HG02623 (cell line): ENCODE measurements around the gene PLXNA4.

ENCODE experiments used
- ATAC-seq: cut with Tn5 transposase; IDR thresholded peaks from one replicate; pipeline ENCODE4 v1.9.1; 2021; ENCODE audit warnings: moderate library complexity; ENCODE audit not compliant: unreplicated experiment

The PLXNA4 gene

GRCh38 chr7:132423594-132424200 lies 152.6 kb downstream of the PLXNA4 start:
- ATAC-seq: no peak

- no peak for ATAC-seq
Measured at GRCh38 chr7:132422502-132423111, 153.7 kb downstream of the PLXNA4 start.

- ATAC-seq: no peak
Measured at GRCh38 chr7:132420527-132420926, 155.7 kb downstream of the PLXNA4 start.

GRCh38 chr7:132419542-132419941 lies 156.7 kb downstream of the PLXNA4 start:
- ATAC-seq: no peak

- no peak for ATAC-seq
Measured at GRCh38 chr7:132418840-132419239, 157.4 kb downstream of the PLXNA4 start.

GRCh38 chr7:132417103-132417906 lies 159.0 kb downstream of the PLXNA4 start:
- no peak for ATAC-seq

- no peak for ATAC-seq
Measured at GRCh38 chr7:132416395-132416794, 159.9 kb downstream of the PLXNA4 start.

GRCh38 chr7:132415259-132415658 lies 161.0 kb downstream of the PLXNA4 start:
- no peak for ATAC-seq

- ATAC-seq: no peak
Measured at GRCh38 chr7:132414857-132415256, 161.4 kb downstream of the PLXNA4 start.

- no peak for ATAC-seq
Measured at GRCh38 chr7:132412435-132412834, 163.8 kb downstream of the PLXNA4 start.

GRCh38 chr7:132410861-132411541 lies 165.3 kb downstream of the PLXNA4 start:
- ATAC-seq: no peak

- no peak for ATAC-seq
Measured at GRCh38 chr7:132410385-132410784, 165.9 kb downstream of the PLXNA4 start.

GRCh38 chr7:132407764-132408163 lies 168.5 kb downstream of the PLXNA4 start:
- no peak for ATAC-seq

- no peak for ATAC-seq
Measured at GRCh38 chr7:132406039-132406438, 170.2 kb downstream of the PLXNA4 start.

GRCh38 chr7:132404261-132404660 lies 172.0 kb downstream of the PLXNA4 start:
- ATAC-seq: no peak

- no peak for ATAC-seq
Measured at GRCh38 chr7:132403465-132404110, 172.7 kb downstream of the PLXNA4 start.

- ATAC-seq: no peak
Measured at GRCh38 chr7:132402751-132403245, 173.5 kb downstream of the PLXNA4 start.

GRCh38 chr7:132402096-132402495 lies 174.2 kb downstream of the PLXNA4 start:
- ATAC-seq: no peak

- ATAC-seq: no peak
Measured at GRCh38 chr7:132400561-132401142, 175.6 kb downstream of the PLXNA4 start.

GRCh38 chr7:132399367-132399766 lies 176.9 kb downstream of the PLXNA4 start:
- no peak for ATAC-seq
